HG03520 (cell line): ENCODE measurements around the gene RPS21.
"Not testable (repeated sequence)": the region's sequence is repeated elsewhere in the genome, so short reads cannot be mapped to it uniquely, and the experiment has no call there.

Source experiments
- ATAC-seq: cut with Tn5 transposase; IDR thresholded peaks from one replicate; pipeline ENCODE4 v1.9.1; 2021; ENCODE audit warnings: mild to moderate bottlenecking, moderate library complexity; ENCODE audit not compliant: unreplicated experiment

Gene RPS21

GRCh38 chr20:62363920-62364851 is 22.7 kb upstream of the RPS21 start:
- no peak for ATAC-seq

- no peak for ATAC-seq
Measured at GRCh38 chr20:62364911-62365736, 21.8 kb upstream of the RPS21 start.

- no peak for ATAC-seq
Measured at GRCh38 chr20:62365814-62366369, 21.0 kb upstream of the RPS21 start.

GRCh38 chr20:62366370-62367135 is 20.4 kb upstream of the RPS21 start:
- ATAC-seq, result no peak

DNA sequence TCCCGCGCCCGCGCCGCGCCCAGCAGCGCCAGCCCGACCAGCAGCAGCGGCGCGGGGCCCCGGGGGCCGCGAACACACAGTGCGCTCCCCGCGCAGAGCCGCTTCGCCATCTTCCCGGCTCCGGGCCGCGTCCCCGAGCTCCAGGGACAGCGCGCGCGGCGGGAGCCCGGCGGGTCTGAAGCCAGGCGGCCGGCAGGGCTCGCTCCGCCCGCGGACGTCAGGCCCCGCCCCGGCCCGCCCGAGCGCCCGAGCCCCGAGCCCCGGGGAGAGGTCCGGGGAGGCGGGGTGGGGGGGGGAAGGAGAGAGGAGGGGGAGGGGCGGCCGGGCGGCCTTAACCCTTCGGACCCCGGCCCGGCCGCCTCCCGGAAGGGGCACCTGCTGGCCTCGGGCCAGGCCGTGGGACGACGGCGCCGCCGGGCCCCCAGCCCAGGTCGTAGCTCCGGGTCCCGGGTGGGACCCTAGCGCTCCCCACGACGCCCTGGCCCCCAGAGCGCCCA is 19.7 kb upstream of the RPS21 start, which contains the start of gene LAMA5:
Gene LAMA5, minus strand, starts transcription at position 177 of the 497 bp plus-strand sequence. Its CDS starts 67 bp downstream, at position 110.
- no peak for ATAC-seq

DNA sequence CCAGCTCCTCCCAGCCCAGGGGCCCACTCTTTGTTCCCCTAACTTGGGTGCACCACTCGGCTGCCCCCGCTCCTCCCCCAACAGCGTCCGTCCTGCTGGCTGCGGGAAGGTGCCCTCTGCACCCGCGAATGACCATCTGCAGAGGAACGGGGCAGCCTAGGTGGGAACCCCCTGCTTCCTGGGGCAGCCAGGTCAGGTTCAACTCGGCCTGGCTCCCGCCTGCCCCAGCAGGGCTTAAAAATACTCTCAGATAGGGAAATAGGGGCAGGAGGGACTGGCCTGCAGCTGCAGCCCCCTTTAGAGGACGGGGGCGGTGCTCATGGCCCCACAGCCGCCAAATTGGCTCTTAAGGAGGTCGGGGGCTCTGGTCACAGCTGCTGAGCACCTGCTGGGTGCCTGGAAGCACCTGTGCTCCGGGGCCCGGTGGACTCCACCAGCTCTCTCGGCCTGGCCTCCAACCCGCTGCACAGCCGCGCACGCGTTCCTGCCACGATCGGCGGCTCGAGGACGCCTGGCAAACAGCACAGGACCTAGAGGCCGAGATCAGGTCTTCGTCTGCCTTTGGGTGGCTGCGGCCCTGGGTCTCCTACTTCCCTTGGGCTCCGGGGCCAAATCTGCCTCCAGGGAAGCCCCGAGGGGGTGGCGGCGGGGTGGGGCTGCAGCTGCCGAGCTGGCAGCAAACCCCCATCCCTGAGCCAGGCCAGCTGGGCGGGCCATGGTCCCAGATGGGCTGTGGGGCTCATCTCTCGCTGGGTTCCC is 19.1 kb upstream of the RPS21 start:
- ATAC-seq, result no peak

DNA sequence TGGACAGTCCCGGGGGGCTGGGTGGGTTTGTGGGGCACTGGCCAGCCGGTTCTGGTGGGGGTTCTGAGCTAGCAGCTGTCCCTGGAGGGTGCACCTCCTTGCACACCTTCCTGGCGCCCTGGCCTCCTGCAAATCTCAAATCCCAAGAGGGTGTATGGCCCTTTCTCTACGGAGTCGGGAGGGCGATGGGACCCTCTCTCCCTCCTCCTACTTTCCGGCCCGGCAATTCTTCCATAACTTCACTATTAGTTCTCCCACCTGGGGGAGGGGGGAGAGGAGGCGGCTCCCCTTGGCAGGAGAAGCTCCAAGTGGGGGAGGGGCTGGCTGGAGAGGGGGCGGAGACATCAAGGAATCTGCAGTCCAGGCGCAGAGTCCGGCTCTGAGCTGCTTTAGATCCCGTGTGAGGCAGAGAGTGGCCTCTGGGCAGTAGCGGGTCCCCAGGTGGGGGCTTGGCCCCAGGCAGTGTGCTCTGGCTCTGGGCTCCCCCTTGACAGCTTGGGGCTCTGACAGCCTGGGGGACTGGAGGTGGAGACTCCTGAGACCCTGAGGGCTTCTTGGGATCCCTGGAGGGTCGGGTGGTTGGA is 18.4 kb upstream of the RPS21 start:
- ATAC-seq, result no peak

- no peak for ATAC-seq
Measured at GRCh38 chr20:62368976-62369814, 17.7 kb upstream of the RPS21 start.

DNA sequence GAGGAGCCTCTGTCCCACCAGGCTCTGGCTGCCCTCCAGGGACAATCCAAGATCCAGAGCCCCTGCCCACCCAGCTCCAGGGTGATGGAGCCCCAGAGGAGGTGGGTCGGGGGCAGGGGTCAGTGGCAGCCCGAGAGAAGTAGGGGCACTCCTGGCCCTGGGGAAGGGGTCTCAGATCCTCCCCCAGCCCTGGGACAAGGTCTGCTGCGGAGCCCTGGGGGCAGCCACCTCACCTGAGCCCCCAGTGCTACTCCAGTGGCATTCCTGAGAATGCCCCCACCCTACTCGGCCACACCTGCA is 17.1 kb upstream of the RPS21 start:
- no peak for ATAC-seq

DNA sequence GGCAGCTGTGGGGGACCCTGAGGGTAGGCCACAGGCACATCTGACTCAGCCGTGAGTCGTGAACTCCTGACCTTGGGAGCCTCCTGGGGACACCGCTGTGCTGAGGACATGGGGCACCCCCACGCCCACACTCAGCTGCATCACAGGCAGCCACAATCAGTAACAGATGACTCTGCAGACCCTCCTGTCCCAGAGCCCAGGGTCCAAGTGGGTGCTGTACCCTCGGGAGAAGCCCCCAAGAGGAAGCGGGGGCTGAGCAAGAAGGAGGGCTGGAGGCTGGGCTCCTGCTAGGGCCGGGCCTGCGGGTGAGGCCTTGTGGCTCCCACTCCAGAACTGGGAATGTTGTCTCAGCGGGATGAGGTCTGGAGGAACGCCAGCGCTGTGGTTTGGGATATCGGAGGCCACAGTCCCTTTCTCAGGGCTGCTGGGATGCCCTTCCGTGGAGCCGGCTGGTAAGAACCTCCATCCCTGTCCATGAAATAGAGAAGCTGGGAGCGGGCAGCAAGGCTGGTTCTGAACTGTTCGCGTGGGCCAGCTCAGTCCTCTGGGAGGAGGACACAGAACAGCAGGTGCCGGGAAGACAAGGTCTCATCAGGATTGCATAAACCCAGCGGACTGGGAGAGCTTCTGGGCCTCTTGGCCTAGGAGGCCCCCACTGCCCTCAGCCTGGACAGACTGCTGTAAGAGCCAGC is 16.6 kb upstream of the RPS21 start:
- ATAC-seq, result no peak

DNA sequence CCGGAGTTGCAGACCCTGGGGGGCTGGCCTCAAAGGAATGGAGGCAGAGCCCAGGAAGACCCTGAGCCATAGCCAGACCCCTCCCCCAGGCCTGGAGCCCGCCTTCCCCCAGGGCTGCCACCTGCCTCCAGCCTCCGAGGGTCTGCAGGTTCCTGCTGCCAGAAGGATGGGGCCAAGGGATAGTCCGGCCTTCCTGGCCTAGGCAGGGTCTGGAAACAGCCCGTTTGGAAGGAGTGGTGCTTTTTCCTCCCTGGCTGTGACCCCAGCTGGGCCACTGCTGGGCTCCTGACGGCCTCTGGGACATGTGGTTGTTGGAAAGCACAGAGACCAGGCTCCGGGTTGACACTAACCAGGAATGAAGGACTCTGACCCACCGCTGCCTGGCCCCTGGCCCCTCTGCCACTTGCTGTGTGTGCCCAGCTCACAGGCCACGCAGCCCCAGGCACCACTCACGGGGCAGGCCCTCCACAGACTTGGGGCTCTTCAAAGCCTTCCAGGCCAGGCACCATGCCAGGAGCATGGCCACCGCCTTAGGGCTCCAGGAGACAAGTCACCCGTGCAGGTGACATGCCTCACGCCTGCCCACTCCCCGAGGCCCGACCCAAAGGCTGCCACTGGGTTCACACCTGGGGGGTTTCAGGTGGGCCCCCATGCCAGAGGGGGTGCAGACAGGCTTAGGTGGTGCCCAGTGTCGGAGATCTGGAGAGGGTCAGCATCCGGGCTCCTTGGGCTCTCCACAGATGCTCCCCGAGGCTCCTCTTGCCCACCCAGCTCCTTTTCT is 15.9 kb upstream of the RPS21 start:
- no peak for ATAC-seq

DNA sequence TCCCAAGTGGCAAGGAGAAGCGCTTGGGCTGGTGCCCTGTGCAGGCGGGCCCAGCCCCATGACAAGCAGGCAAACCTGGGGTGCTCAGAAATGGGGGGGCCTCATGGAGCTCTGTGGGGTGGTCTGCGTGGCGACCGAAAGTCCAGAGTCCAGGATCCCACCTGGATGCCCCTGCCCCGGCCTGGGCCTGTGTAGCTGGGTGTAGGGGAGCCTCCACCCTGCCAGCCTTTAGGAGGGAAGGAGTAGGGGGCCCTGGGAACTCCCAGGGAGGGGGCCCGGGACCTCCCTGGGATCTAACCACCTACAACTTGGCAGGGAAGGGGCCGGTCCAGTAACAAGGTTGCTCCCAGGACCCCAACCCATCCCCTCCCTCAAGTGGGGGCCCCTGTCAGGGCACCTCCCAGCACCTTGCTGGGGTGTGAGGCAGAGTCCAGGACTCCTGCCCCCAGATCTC is 15.3 kb upstream of the RPS21 start:
- ATAC-seq, result no peak

DNA sequence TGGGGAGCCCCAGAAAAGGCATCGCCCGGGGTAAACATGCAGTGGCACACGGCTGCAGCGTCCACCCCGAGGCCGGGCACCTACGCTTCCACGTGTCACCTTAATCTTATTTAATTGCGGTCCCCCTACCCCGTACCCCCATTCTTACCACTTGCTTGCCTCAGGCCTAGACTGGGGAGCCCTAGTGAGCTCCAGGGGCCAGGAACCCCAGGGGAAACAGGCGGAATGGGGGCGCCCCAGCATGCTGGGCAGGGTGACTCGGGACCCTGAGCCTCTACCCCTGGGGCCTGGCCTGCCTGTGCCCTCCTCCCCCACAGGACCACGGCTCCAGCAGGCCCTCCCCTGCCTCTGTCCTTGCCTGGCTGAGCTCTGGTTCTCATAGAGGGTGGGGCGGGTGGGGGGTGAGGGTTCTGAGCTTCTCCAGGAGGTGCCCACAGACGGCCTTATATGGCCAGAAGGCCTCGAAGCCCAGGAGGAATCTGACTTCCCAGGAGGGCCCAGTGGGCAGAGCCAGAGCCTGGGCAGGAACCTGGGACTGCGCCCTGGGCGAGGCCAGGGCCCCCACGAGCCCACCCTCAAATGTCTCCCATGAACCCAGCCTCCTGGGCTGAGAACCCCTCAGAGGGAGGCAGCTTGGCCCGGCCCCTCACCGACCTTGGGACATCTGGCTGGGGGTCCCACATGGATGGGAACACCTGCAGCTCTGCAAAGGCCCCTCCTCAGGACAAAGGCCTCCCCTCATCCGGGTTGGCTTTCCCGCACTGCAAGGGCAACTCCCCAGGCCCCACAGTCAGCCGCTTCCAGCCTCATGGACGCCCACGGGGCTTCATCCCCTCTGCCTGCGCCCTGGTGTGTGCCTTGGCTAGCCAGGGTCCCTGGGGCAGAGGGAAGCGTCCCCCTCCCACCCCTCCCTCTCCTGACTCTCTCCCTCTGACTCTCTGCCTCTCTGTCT is 14.6 kb upstream of the RPS21 start:
- no peak for ATAC-seq

- not testable (repeated sequence) for ATAC-seq
Measured at GRCh38 chr20:62373631-62374179, 13.2 kb upstream of the RPS21 start.

- no peak for ATAC-seq
Measured at GRCh38 chr20:62374331-62375152, 12.4 kb upstream of the RPS21 start.
